Measurements from ENCODE around the gene PTPN1. TPM values are rescaled to one million over a fixed set of nuclear protein-coding genes. Genes with fewer than 3 reads are reported as not detected.

Gene PTPN1
- total and polyA plus RNA-seq, 2 of the 13 experiments (the other 11 are each of a cell fraction or from before 2014, with no cell fraction given), result 17.7 to 37.2 TPM

DNA sequence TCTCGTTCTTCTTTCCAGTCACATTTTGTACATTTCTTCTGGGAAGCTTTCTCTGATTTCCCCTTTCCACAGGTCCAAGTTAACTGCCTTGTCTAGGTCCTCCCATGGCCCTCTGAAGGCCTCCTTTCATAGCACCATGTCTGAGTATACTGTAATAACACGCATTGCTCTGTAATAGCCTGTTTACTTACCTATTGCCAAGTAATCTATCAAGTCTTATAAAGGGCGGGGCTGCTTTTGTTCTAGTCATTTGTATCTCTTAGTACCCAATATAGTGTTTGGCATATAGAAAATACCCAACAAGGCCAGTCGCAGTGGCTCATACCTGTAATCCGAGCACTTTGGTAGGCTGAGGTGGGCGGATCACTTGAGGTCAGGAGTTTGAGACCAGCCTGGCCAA is 17.9 kb downstream of the PTPN1 start:
- Histone ChIP-seq H3K27ac (ENCODE audit: extremely low read length, insufficient read depth, low read length) (no peak overlapping the region), H2AFZ (ENCODE audit: low read length) (no peak overlapping the region), H3K27me3 (ENCODE audit: control insufficient read depth in 1 of 2, insufficient read depth in 2 of 2, low read length in 2 of 2) (no peaks in the 10 kb centered on the region), H3K4me3 (replicated peaks in 1 of 3; ENCODE audit: insufficient read depth in 1 of 3, low read depth in 2 of 3, low read length in 3 of 3) (no peak overlapping the region), H3K4me2 (ENCODE audit: low read depth, low read length) (no peak overlapping the region), H3K79me2 (ENCODE audit: insufficient read depth, low read length) (peaks cover 66% of the 10 kb centered on the region), H3K9me3 (ENCODE audit: low read length) (no peaks in the 10 kb centered on the region), H4K20me1 (ENCODE audit: insufficient read depth, low read length) (no peaks in the 10 kb centered on the region; the same call in 1 of the 2 replicates), H3K36me3 (replicated peaks in 1 of 2; ENCODE audit: control insufficient read depth in 1 of 2, insufficient read depth in 2 of 2, low read length in 2 of 2) (peaks cover 2 to 4% of the 10 kb centered on the region in 2 experiments; a peak in 2 of 5 replicates), H3K4me1 (ENCODE audit: insufficient read depth, low read length) (peaks cover 8% of the 10 kb centered on the region), H3K9ac (ENCODE audit: insufficient read depth, low read depth, low read length) (no peak overlapping the region)
- CTCF ChIA-PET (ENCODE audit: low intra/inter-chr PET ratio, low total read pairs), result no interaction called here
- no peak for FAIRE-seq
- in situ Hi-C loops (cut with HindIII; ENCODE audit: extremely low pct_ligation_motif_present, low pct_unique_long_range_greater_than_20kb), result no loop called here
- WGBS (ENCODE audit: low lambda C conversion rate), result 88% methylated on average over 6 of the region's 6 CpGs
- ATAC-seq, result no peak
- no peak for DNase-seq (ENCODE audit: low spot score)
- POLR2A ChIA-PET, result no interaction called here
- BruUV-seq (replicated peaks), result no TSS peak
- intact Hi-C loops (cut with micrococcal nuclease; ENCODE audit: unreplicated experiment), result no loop called here
- TF ChIP-seq ZC3H4 (CRISPR knock-in tag; IDR thresholded peaks at IDR 0.05; ENCODE audit: borderline replicate concordance) (no peak), NCOR1 (IDR thresholded peaks at IDR 0.05; ENCODE audit: borderline replicate concordance, low read length) (no peak), ZFAT (CRISPR knock-in tag; conservative IDR thresholded peaks at IDR 0.05) (no peak), RFX1 (IDR thresholded peaks at IDR 0.05) (no peak), IKZF1 (IDR thresholded peaks at IDR 0.05) (no peak), MATR3 (CRISPR knock-in tag; IDR thresholded peaks at IDR 0.05) (no peak), ZFP36L2 (CRISPR knock-in tag; IDR thresholded peaks at IDR 0.05) (no peak), SETDB1 (CRISPR knock-in tag; IDR thresholded peaks at IDR 0.05; ENCODE audit: borderline replicate concordance) (no peak), ZNF577 (CRISPR knock-in tag; IDR thresholded peaks at IDR 0.05; ENCODE audit: borderline replicate concordance, low read depth) (no peak), GPN1 (CRISPR knock-in tag; IDR thresholded peaks at IDR 0.05; ENCODE audit: borderline replicate concordance) (no peak), IRX3 (CRISPR knock-in tag; IDR thresholded peaks at IDR 0.05; ENCODE audit: borderline replicate concordance, low read depth) (no peak), ZNF142 (CRISPR knock-in tag; IDR thresholded peaks at IDR 0.05) (no peak), PHF20 (CRISPR knock-in tag; IDR thresholded peaks at IDR 0.05) (no peak), ZKSCAN8 (CRISPR knock-in tag; IDR thresholded peaks at IDR 0.05; ENCODE audit: borderline replicate concordance) (no peak), ZBTB4 (CRISPR knock-in tag; IDR thresholded peaks at IDR 0.05; ENCODE audit: borderline replicate concordance) (no peak), NFE2 (CRISPR knock-in tag; IDR thresholded peaks at IDR 0.05) (no peak), YEATS2 (CRISPR knock-in tag; IDR thresholded peaks at IDR 0.05; ENCODE audit: borderline replicate concordance) (no peak)
- TF ChIP-seq, protein P1, sequence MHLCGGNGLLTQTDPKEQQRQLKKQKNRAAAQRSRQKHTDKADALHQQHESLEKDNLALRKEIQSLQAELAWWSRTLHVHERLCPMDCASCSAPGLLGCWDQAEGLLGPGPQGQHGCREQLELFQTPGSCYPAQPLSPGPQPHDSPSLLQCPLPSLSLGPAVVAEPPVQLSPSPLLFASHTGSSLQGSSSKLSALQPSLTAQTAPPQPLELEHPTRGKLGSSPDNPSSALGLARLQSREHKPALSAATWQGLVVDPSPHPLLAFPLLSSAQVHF (CRISPR knock-in tag; IDR thresholded peaks at IDR 0.05), result no peak
